Urothelium cell line (cell line): ENCODE measurements around the gene EVI5.
"Not testable (repeated sequence)": the region's sequence is repeated elsewhere in the genome, so short reads cannot be mapped to it uniquely, and the experiment has no call there.

ENCODE experiments used
- DNase-seq: peaks from one replicate; pipeline ENCODE4 v3.0.0; 2011; ENCODE audit warnings: low spot score, mixed read lengths
- FAIRE-seq: peaks from 2 replicates; lab custom pipeline; 2011; peaks lifted over from hg19 to GRCh38; lab: Jason Lieb, UNC

EVI5 gene

DNA sequence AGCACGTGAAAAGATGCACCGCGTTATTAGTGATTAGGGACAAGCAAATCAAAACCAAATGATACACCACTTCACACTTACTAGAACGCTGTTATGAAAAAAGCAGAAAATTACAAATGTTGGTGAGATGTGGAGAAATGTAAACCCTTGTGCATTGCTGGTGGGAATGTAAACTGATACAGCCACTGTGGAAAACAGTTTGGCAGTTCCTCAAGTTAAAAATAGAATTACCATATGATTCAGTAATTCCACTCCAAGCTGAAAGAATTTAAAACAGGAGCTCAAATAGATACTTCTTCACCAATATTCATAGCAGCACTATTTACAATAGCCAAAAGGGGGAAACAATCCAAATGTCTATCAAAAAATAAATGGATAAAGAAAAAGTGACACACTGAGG is 10.3 kb upstream of the EVI5 start:
- FAIRE-seq (no peak), DNase-seq (no peak)

DNA sequence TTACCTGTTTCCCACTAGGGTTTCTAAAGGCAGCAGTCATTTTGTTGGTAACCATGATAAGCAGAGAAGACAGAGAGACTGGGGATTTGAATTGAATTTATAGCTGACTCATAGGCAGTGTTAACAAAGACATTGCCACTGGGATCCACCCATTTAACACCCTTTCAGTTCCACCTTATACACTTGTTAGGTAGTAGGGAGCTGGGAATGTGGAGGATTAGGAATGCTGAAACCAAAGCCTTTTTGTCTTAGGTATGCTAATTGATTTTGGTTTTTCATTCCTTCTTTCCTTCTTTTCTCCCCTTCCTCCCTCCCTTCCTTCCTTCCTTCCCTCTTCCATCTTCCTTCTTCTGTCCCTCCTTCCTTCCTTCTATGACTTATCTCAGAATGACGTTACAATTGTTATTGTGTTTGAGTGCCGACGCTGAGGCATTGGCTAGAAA is 7.5 kb upstream of the EVI5 start:
- no peak for FAIRE-seq
- DNase-seq = no peak

DNA sequence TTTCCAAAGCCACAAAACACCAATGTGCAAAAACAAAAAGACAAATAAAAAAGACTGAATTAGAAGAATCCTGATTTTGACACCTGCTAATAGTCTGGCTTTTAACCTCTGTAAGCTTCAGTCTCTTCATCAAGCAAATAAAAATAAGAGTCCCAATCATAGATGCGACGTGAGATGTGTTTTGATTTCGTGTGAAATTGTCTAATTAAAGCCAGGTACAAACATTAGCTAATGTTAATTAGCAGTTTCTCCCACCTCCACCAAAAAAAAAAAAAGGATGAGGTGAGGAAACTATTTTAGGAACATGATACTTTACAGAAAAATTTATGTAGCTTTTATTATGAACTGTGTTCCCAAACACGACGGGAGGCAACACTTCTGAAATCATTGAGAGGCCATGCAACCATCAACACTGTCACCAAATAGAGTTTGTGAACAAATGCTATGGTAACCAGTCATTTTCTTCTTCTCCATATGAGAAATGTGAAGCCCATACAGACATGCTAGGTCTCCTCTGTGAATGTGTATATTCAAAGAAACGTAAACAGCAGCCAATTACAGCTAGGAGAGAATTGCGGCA is 6.7 kb upstream of the EVI5 start:
- no peak for FAIRE-seq
- no peak for DNase-seq

DNA sequence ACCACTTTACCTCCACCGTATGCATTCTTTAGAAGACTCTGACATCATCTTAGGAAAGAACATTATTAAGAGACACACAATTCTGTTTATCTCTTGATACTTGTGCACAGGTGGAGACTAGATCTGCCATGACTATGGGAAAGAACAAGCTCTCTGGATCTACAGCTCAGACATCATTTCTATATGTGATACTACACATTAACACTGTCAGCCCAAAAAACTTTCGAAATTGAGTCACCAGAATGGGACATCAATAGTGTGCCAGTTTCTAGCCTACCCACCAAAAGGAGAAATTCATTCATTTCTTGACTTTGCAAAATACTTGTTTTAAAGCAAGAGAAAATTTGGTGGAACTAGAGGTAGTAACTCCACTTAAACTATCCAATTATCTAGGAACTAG is 6.0 kb upstream of the EVI5 start:
- FAIRE-seq (no peak), DNase-seq (no peak)

DNA sequence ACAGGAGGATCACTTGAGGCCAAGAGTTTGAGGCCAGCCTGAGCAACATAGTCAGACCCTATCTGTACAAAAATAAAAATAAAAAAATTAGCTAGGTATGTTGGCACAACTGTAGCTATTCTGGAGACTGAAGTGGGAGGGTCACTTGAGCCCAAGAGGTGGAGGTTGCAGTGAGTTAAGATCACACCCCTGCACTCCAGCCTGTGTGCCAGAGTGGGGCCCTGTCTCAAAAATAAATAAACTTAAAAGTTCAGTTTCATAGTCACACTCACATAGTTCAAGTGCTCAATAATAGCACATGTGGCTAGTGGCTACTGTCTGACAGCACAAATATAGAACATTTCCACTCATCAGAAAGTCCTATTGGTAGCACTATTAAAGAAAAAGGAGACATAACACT is 5.2 kb upstream of the EVI5 start:
- no peak for FAIRE-seq

DNA sequence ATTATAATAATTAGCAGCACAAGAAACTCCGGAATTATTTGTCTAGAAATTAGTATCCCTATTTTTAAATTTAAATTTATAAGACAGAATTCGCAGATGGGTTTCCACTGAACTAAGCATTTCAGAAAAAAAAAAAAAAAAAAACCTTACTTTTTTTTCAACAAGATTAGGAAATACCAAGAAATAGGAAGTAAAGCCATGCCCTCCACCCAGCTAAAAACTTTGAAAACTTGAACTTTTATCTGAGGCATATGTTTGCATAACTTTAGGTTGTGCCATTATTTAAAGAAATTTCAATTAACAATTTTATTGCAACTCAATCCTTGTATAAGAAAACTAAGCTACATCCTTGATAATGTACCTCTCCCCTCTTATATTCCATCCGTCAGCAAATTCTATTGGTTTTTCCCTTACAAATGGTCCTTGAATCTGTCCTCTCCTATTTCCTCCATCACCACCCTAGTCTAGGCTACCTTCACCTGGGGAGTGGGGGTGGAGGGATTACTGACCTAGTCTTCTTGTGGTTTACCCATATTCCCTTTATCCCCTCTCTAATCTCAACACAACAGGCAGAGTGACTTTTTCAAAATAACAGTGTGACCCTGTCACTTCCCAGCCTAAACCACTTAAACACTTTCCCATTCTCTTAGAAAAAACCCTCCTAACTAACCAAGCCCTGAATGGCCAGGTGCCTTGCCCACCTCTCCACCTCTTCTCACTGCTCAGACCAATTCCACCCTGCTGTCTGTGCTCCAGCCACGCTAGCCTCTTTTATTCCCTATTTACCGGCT is 1.4 kb upstream of the EVI5 start:
- FAIRE-seq (no peak), DNase-seq (no peak)

More for the DNA sequence above, 5.2 kb upstream of the EVI5 start:
- DNase-seq = no peak

DNA sequence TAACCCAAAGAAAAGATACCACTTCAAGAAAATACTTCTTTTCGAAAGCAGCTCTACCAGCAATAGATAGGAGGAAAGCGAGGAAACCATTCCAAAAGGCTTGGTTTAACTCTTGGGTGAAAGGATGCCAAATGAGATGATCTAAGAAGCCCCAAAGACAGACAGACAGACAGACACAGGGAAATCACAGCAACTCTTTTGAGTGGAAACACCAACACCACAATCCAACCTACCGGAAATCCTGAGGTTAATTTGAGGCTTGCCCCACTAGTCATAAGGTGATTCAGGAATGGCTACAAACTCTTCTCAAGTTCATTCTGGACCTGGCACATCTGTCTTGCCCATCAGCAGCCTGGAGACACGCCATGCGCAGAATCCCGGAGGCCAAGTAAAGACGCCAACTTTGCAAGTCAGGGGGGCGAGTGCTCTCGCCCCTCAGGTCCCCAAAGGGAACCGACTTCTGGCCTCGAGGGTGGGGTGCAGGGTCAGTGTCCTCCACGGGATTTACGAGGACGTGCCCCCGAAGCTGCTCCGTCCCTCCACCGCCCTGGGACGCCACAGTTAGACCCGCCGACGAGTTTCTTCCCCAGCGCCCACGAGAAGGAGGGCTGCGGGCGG is 778 bp downstream of the EVI5 start:
- FAIRE-seq (no peak), DNase-seq (peak; percentile 23)

DNA sequence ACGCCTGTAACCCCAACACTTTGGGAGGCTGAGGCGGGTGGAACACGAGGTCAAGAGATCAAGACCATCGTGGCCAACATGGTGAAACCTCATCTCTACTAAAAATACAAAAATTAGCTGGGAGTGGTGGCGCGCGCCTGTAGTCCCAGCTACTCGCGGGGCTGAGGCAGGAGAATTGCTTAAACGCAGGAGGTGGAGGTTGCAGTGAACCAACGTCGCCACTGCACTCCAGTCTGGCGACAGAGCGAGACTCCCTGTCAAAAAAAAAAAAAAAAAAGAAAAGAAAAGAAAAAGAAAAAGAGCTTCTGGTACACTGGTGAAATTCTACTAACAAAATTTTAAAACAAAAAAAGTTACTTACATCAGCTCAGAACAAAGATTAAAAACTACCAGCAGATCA is 1.4 kb downstream of the EVI5 start:
- FAIRE-seq, DNase-seq: not testable (repeated sequence)

DNA sequence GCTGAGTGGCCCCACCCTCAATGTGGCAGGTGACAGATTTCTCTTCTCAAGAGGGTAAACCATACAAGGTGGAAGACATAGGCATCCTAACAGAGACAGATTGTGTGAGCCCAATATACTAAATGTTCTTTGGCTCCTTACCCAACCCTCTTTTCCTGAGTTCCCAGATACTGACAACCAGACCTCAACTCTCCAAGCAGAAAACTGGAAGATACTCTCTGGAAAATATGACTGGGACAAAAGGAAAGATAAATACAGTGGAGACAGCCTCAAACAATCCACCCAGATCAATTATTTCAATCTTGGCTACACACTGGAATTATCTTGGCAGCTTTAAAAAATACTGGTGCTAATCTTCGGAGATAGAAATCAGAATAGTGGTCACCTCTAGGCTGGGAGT is 6.5 kb downstream of the EVI5 start:
- DNase-seq = no peak
- FAIRE-seq = no peak

DNA sequence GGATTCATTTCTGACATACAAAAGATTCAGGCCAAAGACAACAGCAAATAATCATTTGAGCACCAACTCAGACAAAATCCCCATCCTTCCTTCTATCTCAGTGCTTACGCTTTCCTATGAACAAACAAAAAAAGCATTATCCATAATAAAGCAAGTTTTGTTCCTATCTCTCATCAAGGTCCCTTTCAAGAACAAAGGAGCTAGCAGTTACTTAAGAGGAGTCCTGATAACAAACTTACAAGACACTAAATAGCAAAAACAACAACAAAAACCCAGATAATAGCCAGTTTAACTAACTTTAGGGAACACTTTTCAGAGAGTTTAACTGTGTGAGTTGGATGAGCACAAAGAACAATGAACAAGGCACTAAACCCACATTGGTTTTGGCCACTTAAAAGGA is 10.5 kb downstream of the EVI5 start:
- no peak for FAIRE-seq

DNA sequence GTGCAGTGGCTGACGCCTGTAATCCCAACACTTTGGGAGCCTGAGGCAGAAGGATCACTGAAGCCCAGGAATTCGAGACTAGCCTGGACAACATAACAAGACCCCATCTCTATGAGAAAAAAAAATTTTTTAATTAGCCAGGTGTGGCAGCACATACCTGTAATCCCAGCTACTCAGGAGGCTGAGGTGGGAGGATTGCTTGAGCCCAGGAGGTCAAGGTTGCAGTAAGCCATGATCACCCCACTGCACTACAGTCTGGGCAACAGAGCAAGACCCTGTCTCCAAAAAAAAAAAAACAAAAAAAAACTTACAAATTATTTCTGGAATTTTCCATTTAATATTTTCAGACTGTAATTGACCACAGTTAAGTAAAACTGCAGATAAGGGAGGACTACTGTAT is 11.2 kb downstream of the EVI5 start:
- not testable (repeated sequence) for DNase-seq, FAIRE-seq

More for the DNA sequence above, 10.5 kb downstream of the EVI5 start:
- no peak for DNase-seq

DNA sequence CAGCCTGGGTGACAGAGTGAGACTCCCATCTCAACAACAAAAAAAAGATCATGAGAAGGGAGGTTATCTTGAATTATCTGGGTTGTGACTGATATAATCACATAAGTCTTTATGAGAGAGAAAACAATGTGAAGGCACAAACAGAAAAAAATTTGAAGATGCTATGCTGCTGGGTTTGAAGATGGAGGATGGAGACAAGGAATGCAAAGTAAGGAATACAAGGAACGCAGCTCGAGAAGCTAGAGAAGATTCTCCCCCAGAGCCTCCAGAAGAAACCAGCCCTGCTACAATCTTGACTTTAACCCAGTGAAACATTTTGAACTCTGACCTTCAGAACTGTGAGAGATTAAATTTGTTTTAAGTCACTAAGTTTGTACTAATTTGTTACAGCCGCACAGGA is 15.1 kb downstream of the EVI5 start:
- FAIRE-seq (no peak), DNase-seq (no peak)

DNA sequence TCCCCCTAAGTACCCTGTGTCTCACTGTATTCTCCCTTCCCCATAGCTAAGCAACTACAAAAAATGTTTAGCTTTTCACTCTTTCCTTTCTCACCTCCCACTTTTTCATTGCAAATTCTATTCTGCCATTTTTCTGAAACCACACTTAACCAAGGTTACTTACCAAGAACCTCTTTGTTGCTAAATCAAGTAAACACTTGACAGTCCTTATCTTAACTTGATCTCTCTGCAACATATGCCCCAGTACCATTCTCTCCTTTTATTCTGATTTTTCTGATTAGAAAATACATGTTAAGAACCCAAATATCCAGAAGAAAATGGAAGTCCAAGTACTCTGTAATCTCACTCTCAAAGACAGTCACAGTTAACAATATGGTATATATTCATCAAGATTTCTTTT is 16.0 kb downstream of the EVI5 start:
- FAIRE-seq = no peak
- no peak for DNase-seq

DNA sequence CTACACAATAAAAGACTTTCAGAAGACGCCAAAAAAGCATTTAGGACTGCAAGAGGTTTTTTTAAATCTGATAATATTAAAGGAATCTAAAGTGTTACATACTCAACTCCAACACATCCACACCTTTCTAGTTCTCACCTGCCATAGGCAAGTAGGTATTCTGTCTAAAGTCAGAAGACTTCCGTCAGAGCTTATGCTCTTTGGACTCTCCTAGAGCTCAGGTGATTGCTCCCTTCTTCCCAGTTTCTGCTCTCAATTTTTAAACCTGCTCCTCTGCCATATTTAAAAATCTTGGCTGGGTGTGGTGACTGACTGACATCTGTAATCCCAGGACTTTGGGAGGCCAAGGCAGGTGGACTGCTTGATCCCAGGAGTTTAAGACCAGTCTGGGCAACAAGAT is 16.6 kb downstream of the EVI5 start:
- FAIRE-seq = no peak
- no peak for DNase-seq

DNA sequence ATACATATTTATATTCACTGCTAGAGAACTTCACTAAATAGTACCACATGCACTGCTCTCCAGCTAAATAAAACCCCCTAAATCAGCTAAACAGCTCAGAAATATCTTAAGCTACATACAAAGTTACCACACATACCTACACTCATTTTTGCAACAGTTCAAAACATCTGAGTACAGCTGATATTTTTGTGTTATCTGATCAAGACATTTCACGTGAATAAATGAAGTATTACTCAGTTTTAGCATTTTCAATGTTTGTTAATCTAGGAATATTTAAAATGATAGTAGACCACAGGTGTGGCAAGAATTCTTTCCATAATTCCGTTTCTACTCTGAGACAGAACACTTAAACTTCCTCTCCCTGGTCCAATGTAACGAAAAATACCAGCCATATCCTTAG is 20.8 kb downstream of the EVI5 start:
- DNase-seq (no peak), FAIRE-seq (no peak)

DNA sequence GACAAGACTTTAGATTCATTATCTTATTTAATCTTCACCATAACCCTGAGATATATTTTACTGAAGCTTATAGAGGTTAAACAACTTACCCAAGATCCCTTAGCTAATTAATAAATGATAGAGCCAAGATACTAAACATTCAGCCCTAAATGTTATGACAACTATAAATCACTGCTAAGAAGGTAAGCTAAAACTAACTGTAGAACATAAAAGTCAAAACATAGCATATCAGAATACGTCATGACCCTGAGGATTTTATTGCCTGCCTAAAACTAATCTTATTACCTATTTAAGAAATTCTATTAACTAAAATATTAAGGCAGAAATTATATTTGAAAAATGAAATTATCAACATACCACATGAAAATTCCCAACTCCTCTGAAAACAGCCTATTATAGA is 22.6 kb downstream of the EVI5 start:
- no peak for FAIRE-seq
- no peak for DNase-seq

DNA sequence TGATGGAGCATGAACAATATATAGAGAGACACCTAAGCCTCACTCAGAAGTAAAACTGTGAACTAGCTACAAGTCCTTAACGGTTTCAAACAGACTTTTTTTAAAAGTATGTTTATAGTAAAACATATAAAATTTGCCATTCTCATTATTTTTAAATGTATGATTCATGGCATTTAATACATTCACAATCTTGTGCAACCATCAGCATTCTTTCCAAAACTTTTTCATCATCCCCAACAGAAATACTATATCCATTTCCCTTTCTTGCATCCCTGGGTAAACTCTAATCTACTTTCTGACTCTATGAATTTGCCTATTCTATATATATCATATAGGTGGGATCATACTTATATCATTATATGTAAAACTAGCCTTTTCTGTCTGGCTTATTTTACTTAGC is 25.5 kb downstream of the EVI5 start:
- no peak for DNase-seq
- no peak for FAIRE-seq

DNA sequence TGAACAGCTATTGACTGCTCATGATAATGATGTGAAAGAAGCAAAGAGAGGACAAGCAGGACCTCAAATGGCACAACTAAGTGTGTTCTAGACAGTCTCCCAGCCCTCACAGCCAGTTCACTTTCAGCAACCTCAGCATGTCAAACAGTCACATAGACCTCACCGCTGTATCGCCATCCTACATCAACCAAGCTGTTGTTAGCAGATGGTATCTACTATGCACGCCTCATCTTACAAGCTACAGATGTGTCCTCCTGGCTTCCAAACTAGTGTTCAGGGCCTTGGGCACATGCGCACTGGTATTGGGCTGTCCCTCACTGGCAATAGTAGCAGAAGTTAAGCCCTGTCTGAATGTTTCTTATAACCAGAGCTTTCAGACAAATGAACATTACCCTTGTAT is 28.4 kb downstream of the EVI5 start:
- DNase-seq (no peak), FAIRE-seq (peak; percentile 53)

DNA sequence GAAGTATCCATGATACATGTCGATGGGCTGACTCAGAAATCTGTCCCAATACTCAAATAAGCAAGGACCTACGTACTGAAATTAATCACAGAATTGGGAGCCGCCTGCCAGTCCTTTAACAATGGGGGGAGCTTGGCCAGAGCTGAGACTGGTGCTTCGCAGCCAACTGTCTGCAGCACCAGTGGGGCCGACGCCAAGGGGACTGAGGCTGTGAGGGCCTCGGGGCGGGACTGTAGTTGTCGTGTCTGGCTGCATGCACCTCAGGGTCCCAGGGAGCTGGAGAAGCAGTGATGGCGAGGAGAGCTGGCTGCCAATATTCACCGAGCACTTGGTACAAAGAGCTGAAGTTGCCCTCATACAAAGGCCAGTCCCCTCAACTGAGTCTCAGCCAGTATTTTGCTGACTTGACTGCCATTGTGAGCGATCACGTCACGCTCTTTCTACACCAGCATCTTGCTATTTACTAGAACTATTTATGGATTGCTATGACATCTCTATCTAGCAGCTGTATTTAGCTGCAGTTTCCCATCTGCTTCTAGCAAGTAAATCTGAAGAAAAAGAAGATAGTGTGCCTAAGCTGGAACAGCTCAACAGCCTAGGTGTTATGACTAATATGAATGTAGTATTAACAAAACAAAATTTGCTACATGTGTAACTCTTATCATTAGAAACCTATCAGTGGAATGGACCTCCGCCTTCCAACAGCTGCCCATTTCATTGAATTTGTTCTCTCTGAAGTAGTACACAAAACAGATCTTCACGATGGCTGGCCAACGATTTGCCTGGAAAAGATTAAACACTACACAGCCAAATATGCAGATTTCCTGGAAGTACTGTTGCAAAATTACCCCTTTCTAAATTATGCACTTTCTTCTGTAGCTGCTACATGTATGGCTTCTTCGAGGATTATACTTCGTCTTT is 29.1 kb downstream of the EVI5 start:
- DNase-seq = no peak
- no peak for FAIRE-seq

DNA sequence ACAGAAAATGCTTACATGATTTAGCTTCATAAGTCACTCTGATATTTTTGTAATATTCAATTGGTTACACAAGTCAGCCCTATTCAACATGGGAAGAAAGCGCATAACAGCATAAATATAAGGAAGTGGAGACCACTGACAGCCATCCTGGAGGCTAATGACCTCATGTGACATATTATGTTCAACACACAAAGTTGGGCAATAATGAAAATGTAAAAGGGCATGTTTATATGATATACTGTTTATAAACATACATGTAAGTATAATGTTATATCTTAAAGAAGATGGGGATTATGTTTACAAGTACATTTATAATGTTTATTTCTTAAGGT is 30.2 kb downstream of the EVI5 start:
- no peak for FAIRE-seq

DNA sequence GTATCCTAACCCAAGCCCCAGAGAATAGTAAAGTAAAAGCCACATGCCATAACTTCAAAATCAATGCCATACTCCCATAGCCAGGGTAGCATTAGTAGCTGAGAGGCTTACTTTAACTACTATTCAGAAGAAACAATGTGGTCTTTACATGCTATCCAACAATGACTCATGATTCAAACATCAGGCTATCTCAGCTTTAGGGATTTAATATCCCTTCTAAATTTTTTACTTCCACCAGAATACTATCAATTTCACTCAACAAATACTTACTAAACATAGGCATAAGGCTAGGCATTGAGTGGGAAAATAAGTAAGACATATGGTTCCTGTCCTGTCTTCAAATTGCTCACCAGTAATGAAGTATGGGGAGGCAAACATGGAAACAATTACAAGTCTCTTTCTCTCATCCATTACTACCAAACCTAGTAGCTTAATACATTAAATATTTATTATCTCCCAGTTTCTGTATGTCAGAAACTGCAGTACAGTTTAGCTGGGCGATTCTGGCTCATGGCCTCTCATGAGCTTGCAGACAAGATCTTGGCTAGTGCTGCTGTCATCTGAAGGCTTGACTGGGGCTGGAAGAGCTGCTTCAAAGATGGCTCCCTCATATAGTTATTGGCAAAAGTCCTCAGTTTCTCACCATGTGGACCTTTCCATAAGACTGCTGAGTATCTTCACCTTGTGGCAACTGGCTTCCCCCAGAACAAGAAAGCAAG is 30.7 kb downstream of the EVI5 start:
- DNase-seq (peak; percentile 25), FAIRE-seq (no peak)

More for the DNA sequence above, 30.2 kb downstream of the EVI5 start:
- DNase-seq = no peak
